Measurements from ENCODE around the gene RTKN. TPM values are rescaled to one million over a fixed set of nuclear protein-coding genes. Genes with fewer than 3 reads are reported as not detected.
A peak's percentile ranks its signal among the peaks of the same experiment; 100 is the strongest.

Gene RTKN
- total and polyA plus RNA-seq, 2 of the 13 experiments (the other 11 are each of a cell fraction or from before 2014, with no cell fraction given) = 159 to 166 TPM

- TF ChIP-seq, protein P1, sequence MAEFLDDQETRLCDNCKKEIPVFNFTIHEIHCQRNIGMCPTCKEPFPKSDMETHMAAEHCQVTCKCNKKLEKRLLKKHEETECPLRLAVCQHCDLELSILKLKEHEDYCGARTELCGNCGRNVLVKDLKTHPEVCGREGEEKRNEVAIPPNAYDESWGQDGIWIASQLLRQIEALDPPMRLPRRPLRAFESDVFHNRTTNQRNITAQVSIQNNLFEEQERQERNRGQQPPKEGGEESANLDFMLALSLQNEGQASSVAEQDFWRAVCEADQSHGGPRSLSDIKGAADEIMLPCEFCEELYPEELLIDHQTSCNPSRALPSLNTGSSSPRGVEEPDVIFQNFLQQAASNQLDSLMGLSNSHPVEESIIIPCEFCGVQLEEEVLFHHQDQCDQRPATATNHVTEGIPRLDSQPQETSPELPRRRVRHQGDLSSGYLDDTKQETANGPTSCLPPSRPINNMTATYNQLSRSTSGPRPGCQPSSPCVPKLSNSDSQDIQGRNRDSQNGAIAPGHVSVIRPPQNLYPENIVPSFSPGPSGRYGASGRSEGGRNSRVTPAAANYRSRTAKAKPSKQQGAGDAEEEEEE (CRISPR knock-in tag; IDR thresholded peaks at IDR 0.05; ENCODE audit: borderline replicate concordance) = no peak
- no peak for TF ChIP-seq GRHL1 (CRISPR knock-in tag; conservative IDR thresholded peaks at IDR 0.05)
- peak; percentile 71; the same call in 1 of the 2 replicates for TF ChIP-seq ZNF33B (CRISPR knock-in tag; IDR thresholded peaks at IDR 0.05)
- TF ChIP-seq, protein P2, sequence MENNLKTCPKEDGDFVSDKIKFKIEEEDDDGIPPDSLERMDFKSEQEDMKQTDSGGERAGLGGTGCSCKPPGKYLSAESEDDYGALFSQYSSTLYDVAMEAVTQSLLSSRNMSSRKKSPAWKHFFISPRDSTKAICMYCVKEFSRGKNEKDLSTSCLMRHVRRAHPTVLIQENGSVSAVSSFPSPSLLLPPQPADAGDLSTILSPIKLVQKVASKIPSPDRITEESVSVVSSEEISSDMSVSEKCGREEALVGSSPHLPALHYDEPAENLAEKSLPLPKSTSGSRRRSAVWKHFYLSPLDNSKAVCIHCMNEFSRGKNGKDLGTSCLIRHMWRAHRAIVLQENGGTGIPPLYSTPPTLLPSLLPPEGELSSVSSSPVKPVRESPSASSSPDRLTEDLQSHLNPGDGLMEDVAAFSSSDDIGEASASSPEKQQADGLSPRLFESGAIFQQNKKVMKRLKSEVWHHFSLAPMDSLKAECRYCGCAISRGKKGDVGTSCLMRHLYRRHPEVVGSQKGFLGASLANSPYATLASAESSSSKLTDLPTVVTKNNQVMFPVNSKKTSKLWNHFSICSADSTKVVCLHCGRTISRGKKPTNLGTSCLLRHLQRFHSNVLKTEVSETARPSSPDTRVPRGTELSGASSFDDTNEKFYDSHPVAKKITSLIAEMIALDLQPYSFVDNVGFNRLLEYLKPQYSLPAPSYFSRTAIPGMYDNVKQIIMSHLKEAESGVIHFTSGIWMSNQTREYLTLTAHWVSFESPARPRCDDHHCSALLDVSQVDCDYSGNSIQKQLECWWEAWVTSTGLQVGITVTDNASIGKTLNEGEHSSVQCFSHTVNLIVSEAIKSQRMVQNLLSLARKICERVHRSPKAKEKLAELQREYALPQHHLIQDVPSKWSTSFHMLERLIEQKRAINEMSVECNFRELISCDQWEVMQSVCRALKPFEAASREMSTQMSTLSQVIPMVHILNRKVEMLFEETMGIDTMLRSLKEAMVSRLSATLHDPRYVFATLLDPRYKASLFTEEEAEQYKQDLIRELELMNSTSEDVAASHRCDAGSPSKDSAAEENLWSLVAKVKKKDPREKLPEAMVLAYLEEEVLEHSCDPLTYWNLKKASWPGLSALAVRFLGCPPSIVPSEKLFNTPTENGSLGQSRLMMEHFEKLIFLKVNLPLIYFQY (CRISPR knock-in tag; IDR thresholded peaks at IDR 0.05; ENCODE audit: borderline replicate concordance) = 0 out of 2 replicates have a peak, but pooled peaks have one; percentile 44
- TF ChIP-seq MATR3 (CRISPR knock-in tag; IDR thresholded peaks at IDR 0.05) = no peak
- TF ChIP-seq EP300 (IDR thresholded peaks at IDR 0.05; ENCODE audit: low read depth in 2 of 2, low read length in 2 of 2) = no peak
- no peak for TF ChIP-seq EP300 (CRISPR knock-in tag; IDR thresholded peaks at IDR 0.05; ENCODE audit: borderline replicate concordance)
- peak; percentile 93 for TF ChIP-seq RBFOX2 (IDR thresholded peaks at IDR 0.05; ENCODE audit: low read depth, low read length)
- no peak for TF ChIP-seq SKI (IDR thresholded peaks at IDR 0.05; ENCODE audit: partially characterized antibody)
- no peak for TF ChIP-seq ZSCAN21 (CRISPR knock-in tag; IDR thresholded peaks at IDR 0.05; ENCODE audit: borderline replicate concordance)
- peak; percentile 36; the same call in 1 of the 2 replicates for TF ChIP-seq ZBTB26 (CRISPR knock-in tag; IDR thresholded peaks at IDR 0.05; ENCODE audit: borderline replicate concordance)
- no peak for TF ChIP-seq ZNF136 (CRISPR knock-in tag; IDR thresholded peaks at IDR 0.05; ENCODE audit: low read depth)
- no peak for TF ChIP-seq ATAD3A (CRISPR knock-in tag; IDR thresholded peaks at IDR 0.05)
- no peak for TF ChIP-seq CENPBD1 (CRISPR knock-in tag; IDR thresholded peaks at IDR 0.05; ENCODE audit: borderline replicate concordance, low read depth)
Measured at GRCh38 chr2:74481961-74482800, 40.4 kb upstream of the RTKN start (continued).
